DOHH2 (cell line): Measurements from ENCODE around the gene NAA10.

ENCODE experiments used
- H3F3A ChIP-seq: fragments of 200-600 bp; sonication (generic), shearing (Covaris generic); 2 replicates; pipeline ENCODE4 v1.6.0; 2016; ENCODE audit warnings: antibody characterized with exemption, mild to moderate bottlenecking; ENCODE audit not compliant: control insufficient read depth, insufficient read depth
- H3K27ac ChIP-seq: fragments of 200-600 bp; sonication (generic); 2 replicates; pipeline ENCODE4 v1.5.1; 2014; ENCODE audit warnings: low read depth, mild to moderate bottlenecking, low read length, moderate library complexity
- H3K27me3 ChIP-seq: fragments of 200-600 bp; sonication (generic); 2 replicates; pipeline ENCODE4 v1.6.1; 2014; ENCODE audit warnings: mild to moderate bottlenecking, low read length, mixed read lengths; ENCODE audit not compliant: control insufficient read depth
- H3K36me3 ChIP-seq: fragments of 200-600 bp; sonication (generic); 2 replicates; pipeline ENCODE4 v1.6.1; 2014; ENCODE audit warnings: mild to moderate bottlenecking, low read length, moderate library complexity, mixed read lengths; ENCODE audit not compliant: control insufficient read depth
- H3K4me1 ChIP-seq: fragments of 200-600 bp; sonication (generic); 2 replicates; pipeline ENCODE4 v1.6.1; 2014; ENCODE audit warnings: mild to moderate bottlenecking, low read length, mixed read lengths; ENCODE audit not compliant: control insufficient read depth
- H3K4me2 ChIP-seq: fragments of 200-600 bp; sonication (generic); 2 replicates; pipeline ENCODE4 v1.6.0; 2014; ENCODE audit warnings: mild to moderate bottlenecking, low read length, moderate library complexity
- H3K4me3 ChIP-seq: fragments of 200-600 bp; sonication (generic); 2 replicates; pipeline ENCODE4 v1.5.1; 2014; ENCODE audit warnings: mild to moderate bottlenecking, low read length, mixed read lengths
- H3K79me2 ChIP-seq: fragments of 200-600 bp; sonication (generic); 2 replicates; pipeline ENCODE4 v1.6.1; 2014; ENCODE audit warnings: mild to moderate bottlenecking, low read length, mixed read lengths; ENCODE audit not compliant: control insufficient read depth
- H3K9me2 ChIP-seq: fragments of 200-600 bp; sonication (generic); replicated peaks from 2 replicates; pipeline ENCODE4 v1.6.1; 2014; ENCODE audit warnings: mild to moderate bottlenecking, low read length, mixed read lengths; ENCODE audit not compliant: control insufficient read depth
- H3K9me3 ChIP-seq: fragments of 200-600 bp; sonication (generic); 2 replicates; pipeline ENCODE4 v1.6.1; 2014; ENCODE audit warnings: antibody characterized with exemption, low read length, mixed read lengths; ENCODE audit not compliant: control insufficient read depth, insufficient read depth
- H4K20me1 ChIP-seq: fragments of 200-600 bp; sonication (generic); 2 replicates; pipeline ENCODE4 v1.6.0; 2014; ENCODE audit warnings: low read depth, mild to moderate bottlenecking, antibody characterized with exemption, low read length, moderate library complexity; ENCODE audit not compliant: control insufficient read depth, insufficient read depth
- CTCF ChIP-seq: fragments of 200-600 bp; sonication (generic); IDR thresholded peaks from one replicate; pipeline ENCODE4 v1.5.1; 2014; ENCODE audit warnings: antibody characterized with exemption, mild to moderate bottlenecking, low read depth, low read length; ENCODE audit not compliant: poor library complexity, severe bottlenecking
- EZH2phosphoT487 ChIP-seq: fragments of 200-600 bp; sonication (generic); IDR thresholded peaks from 2 replicates; pipeline ENCODE4 v1.6.1; 2017; ENCODE audit warnings: borderline replicate concordance, mild to moderate bottlenecking, antibody characterized with exemption, low read length, moderate library complexity, mixed read lengths

Gene NAA10

GRCh38 chrX:153882086-153882498 is 52.7 kb downstream of the NAA10 start:
- Histone ChIP-seq H3K4me2 (no peak overlapping the region), H3K27me3 (peaks cover 30% of the 10 kb centered on the region), H3K9me2 (no peaks in the 10 kb centered on the region), H3K27ac (no peak overlapping the region), H3K4me3 (no peak overlapping the region), H3K4me1 (no peaks in the 10 kb centered on the region), H3K79me2 (no peaks in the 10 kb centered on the region), H3F3A (no peaks in the 10 kb centered on the region), H3K36me3 (no peaks in the 10 kb centered on the region), H4K20me1 (no peaks in the 10 kb centered on the region), H3K9me3 (no peaks in the 10 kb centered on the region)
- TF ChIP-seq EZH2phosphoT487 = no peak
- TF ChIP-seq CTCF = no peak

DNA sequence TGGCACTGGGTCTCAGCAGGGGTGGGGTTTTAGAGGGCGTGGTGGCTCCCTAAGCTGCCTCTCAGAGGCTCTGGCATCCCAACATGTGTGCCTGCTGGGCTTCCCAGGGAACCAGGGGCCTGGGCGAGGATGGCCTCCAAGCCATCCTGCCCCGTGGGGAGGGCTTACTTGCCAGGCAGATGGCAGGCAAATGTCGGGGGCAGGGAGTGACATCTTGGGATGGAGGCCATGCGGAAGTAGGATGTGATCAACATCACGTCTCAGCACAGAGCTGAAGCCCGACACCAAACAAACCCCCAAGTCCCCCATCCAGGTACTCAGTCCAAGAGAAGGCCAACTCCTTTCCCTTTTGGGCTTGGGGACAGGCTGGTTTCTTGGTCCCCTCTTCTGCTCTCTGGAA is 53.6 kb downstream of the NAA10 start:
- no peaks in the 10 kb centered on the region for H3K4me1 ChIP-seq
- no peak overlapping the region for H3K27ac ChIP-seq
- no peak overlapping the region for H3K4me3 ChIP-seq
- no peaks in the 10 kb centered on the region for H3K9me3 ChIP-seq
- H3F3A ChIP-seq = no peaks in the 10 kb centered on the region
- no peak overlapping the region for H3K4me2 ChIP-seq
- H3K9me2 ChIP-seq = no peaks in the 10 kb centered on the region
- TF ChIP-seq CTCF (no peak), EZH2phosphoT487 (no peak)
- no peaks in the 10 kb centered on the region for H3K36me3 ChIP-seq
- peaks cover 22% of the 10 kb centered on the region for H3K27me3 ChIP-seq
- H3K79me2 ChIP-seq = no peaks in the 10 kb centered on the region
- H4K20me1 ChIP-seq = no peaks in the 10 kb centered on the region

GRCh38 chrX:153880440-153880815 is 54.4 kb downstream of the NAA10 start:
- TF ChIP-seq EZH2phosphoT487 (no peak), CTCF (no peak)
- Histone ChIP-seq H4K20me1 (no peaks in the 10 kb centered on the region), H3K27me3 (peaks cover 18% of the 10 kb centered on the region), H3K4me2 (no peak overlapping the region), H3K9me3 (no peaks in the 10 kb centered on the region), H3K79me2 (no peaks in the 10 kb centered on the region), H3K4me1 (no peaks in the 10 kb centered on the region), H3K36me3 (no peaks in the 10 kb centered on the region), H3K27ac (no peak overlapping the region), H3K9me2 (no peaks in the 10 kb centered on the region), H3K4me3 (no peak overlapping the region), H3F3A (no peaks in the 10 kb centered on the region)
